ENCODE data around the gene FAT1.

DNA sequence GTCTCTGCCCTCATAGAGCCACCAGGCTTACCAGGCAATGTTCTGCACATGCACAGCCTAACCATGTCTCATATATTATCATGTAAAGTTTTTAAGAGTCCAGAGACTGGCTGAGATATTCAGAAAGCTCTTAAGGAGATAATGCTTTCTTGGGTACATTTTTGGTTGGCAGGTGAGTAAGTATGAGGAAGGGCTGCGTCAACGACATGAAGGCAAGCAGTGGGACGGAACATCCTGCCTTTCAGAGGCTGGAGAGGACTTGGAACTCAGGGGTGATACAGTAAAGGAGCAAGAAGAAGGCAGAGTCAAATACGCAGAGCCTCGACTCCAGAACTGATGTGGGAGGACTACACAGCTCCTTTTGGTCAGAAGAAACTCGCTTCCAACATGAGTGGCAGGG lies 93.5 kb downstream of the FAT1 start:
- TF ChIP-seq, protein P1, sequence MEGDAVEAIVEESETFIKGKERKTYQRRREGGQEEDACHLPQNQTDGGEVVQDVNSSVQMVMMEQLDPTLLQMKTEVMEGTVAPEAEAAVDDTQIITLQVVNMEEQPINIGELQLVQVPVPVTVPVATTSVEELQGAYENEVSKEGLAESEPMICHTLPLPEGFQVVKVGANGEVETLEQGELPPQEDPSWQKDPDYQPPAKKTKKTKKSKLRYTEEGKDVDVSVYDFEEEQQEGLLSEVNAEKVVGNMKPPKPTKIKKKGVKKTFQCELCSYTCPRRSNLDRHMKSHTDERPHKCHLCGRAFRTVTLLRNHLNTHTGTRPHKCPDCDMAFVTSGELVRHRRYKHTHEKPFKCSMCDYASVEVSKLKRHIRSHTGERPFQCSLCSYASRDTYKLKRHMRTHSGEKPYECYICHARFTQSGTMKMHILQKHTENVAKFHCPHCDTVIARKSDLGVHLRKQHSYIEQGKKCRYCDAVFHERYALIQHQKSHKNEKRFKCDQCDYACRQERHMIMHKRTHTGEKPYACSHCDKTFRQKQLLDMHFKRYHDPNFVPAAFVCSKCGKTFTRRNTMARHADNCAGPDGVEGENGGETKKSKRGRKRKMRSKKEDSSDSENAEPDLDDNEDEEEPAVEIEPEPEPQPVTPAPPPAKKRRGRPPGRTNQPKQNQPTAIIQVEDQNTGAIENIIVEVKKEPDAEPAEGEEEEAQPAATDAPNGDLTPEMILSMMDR (IDR thresholded peaks at IDR 0.05; ENCODE audit: extremely low read depth in 1 of 2, insufficient read depth in 1 of 2, low read depth in 1 of 2, low read length in 2 of 2) = no peak
- no peak for TF ChIP-seq POLR2A (IDR thresholded peaks at IDR 0.05; ENCODE audit: low read depth, low read length)
- TF ChIP-seq POLR2AphosphoS5 (IDR thresholded peaks at IDR 0.05; ENCODE audit: insufficient read depth, low read depth, low read length) = no peak
- TF ChIP-seq, protein P2, sequence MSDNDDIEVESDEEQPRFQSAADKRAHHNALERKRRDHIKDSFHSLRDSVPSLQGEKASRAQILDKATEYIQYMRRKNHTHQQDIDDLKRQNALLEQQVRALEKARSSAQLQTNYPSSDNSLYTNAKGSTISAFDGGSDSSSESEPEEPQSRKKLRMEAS (IDR thresholded peaks at IDR 0.05; ENCODE audit: insufficient read depth, insufficient read length) = no peak
- no peak for TF ChIP-seq GATA2 (IDR thresholded peaks at IDR 0.05; ENCODE audit: insufficient read depth, insufficient read length, low read depth, low read length)
- no peak for TF ChIP-seq MYC (IDR thresholded peaks at IDR 0.05; ENCODE audit: low read depth, low read length)
- TF ChIP-seq EZH2 (IDR thresholded peaks at IDR 0.05; ENCODE audit: borderline replicate concordance, low read depth, low read length, severe bottlenecking) = no peak
- no peak for TF ChIP-seq JUN (IDR thresholded peaks at IDR 0.05; ENCODE audit: borderline replicate concordance, insufficient read depth, insufficient read length, low read depth)
